Fibroblast of lung (primary cell): ENCODE results near the gene TNRC6A.

Experiments
- EZH2 ChIP-seq: IDR thresholded peaks from 2 replicates; pipeline ENCODE4 v1.5.1; 2012; ENCODE audit warnings: low read length, control low read depth, mild to moderate bottlenecking; ENCODE audit errors: missing control alignments
- TF ChIP-seq, protein P1 (sequence below), 2 donors: IDR thresholded peaks in 1 of 2; conservative IDR thresholded peaks in 1 of 2; 1 replicate in 1 of 2; 2 replicates in 1 of 2; pipeline ENCODE4 v1.5.1; 2011 to 2012; ENCODE audit warnings: low read length in 2 of 2, control low read depth in 1 of 2, inconsistent platforms in 1 of 2, low read depth in 1 of 2, mild to moderate bottlenecking in 1 of 2

DNA sequence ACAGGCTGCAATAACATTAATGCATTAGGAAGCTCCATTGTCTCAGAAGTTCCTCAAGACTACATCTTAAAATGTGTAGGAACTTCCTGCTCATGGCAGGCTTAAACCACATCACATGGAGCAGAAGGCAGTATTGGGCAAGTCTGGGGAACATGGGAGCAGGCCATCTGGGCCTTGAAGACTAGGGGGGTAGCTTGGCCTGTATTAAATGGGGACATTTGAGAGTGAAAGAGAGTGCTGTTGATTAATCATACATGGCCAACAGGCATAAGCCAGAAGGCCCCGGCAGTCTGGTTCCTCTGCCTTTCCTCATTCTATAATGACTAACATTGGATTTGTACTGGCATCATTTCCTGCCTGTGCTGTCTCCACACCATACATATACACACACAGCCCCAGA, 91.1 kb downstream of the TNRC6A start:
- TF ChIP-seq, protein P1, sequence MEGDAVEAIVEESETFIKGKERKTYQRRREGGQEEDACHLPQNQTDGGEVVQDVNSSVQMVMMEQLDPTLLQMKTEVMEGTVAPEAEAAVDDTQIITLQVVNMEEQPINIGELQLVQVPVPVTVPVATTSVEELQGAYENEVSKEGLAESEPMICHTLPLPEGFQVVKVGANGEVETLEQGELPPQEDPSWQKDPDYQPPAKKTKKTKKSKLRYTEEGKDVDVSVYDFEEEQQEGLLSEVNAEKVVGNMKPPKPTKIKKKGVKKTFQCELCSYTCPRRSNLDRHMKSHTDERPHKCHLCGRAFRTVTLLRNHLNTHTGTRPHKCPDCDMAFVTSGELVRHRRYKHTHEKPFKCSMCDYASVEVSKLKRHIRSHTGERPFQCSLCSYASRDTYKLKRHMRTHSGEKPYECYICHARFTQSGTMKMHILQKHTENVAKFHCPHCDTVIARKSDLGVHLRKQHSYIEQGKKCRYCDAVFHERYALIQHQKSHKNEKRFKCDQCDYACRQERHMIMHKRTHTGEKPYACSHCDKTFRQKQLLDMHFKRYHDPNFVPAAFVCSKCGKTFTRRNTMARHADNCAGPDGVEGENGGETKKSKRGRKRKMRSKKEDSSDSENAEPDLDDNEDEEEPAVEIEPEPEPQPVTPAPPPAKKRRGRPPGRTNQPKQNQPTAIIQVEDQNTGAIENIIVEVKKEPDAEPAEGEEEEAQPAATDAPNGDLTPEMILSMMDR (conservative IDR thresholded peaks at IDR 0.05 in 1 of 2, IDR thresholded peaks at IDR 0.05 in 1 of 2; ENCODE audit: low read depth in 1 of 2, low read length in 2 of 2): no peak
- no peak for TF ChIP-seq EZH2
